Measurements from ENCODE around the gene SCAI. TPM values are rescaled to one million over a fixed set of nuclear protein-coding genes. Genes with fewer than 3 reads are reported as not detected.
"Not testable (repeated sequence)": the region's sequence is repeated elsewhere in the genome, so short reads cannot be mapped to it uniquely, and the experiment has no call there.

Gene SCAI
- total and polyA plus RNA-seq, 2 donors = 1.8 to 25.1 TPM

GRCh38 chr9:125141251-125141650, 2.1 kb downstream of the SCAI start:
- Histone ChIP-seq H3K4me1 (ENCODE audit: insufficient read depth) (no peaks in the 10 kb centered on the region), H3K4me3 (ENCODE audit: low read depth, low read length) (no peak overlapping the region), H3K36me3 (ENCODE audit: insufficient read depth) (no peaks in the 10 kb centered on the region), H3K27ac (ENCODE audit: low read depth) (no peak overlapping the region)
- no peak for DNase-seq (ENCODE audit: extremely low spot score)
- 50% methylated on average over 3 of the region's 3 CpGs for WGBS

GRCh38 chr9:125140576-125140975, 2.8 kb downstream of the SCAI start:
- Histone ChIP-seq H3K4me1 (ENCODE audit: insufficient read depth) (no peaks in the 10 kb centered on the region), H3K36me3 (ENCODE audit: insufficient read depth) (no peaks in the 10 kb centered on the region), H3K27ac (ENCODE audit: low read depth) (no peak overlapping the region), H3K4me3 (ENCODE audit: low read depth, low read length) (no peak overlapping the region)
- WGBS = 100% methylated on average over 1 of the region's 1 CpG
- DNase-seq (ENCODE audit: extremely low spot score) = no peak

GRCh38 chr9:125137200-125137599, 6.1 kb downstream of the SCAI start:
- no peak overlapping the region for H3K27ac ChIP-seq (ENCODE audit: low read depth)
- no peaks in the 10 kb centered on the region for H3K36me3 ChIP-seq (ENCODE audit: insufficient read depth)
- 64% methylated on average over 4 of the region's 4 CpGs for WGBS
- DNase-seq (ENCODE audit: extremely low spot score) = no peak
- no peaks in the 10 kb centered on the region for H3K4me1 ChIP-seq (ENCODE audit: insufficient read depth)
- H3K4me3 ChIP-seq (ENCODE audit: low read depth, low read length) = no peak overlapping the region

GRCh38 chr9:125134976-125135375, 8.4 kb downstream of the SCAI start:
- H3K4me3 ChIP-seq (ENCODE audit: low read depth, low read length) = no peak overlapping the region
- H3K27ac ChIP-seq (ENCODE audit: low read depth) = no peak overlapping the region
- no peaks in the 10 kb centered on the region for H3K4me1 ChIP-seq (ENCODE audit: insufficient read depth)
- H3K36me3 ChIP-seq (ENCODE audit: insufficient read depth) = no peaks in the 10 kb centered on the region
- no peak for DNase-seq (ENCODE audit: extremely low spot score)

GRCh38 chr9:125133403-125134329, 9.7 kb downstream of the SCAI start:
- WGBS = 89% methylated on average over 1 of the region's 1 CpG
- no peak for DNase-seq (ENCODE audit: extremely low spot score)
- Histone ChIP-seq H3K36me3 (ENCODE audit: insufficient read depth) (no peaks in the 10 kb centered on the region), H3K4me1 (ENCODE audit: insufficient read depth) (no peaks in the 10 kb centered on the region), H3K4me3 (ENCODE audit: low read depth, low read length) (no peak overlapping the region), H3K27ac (ENCODE audit: low read depth) (no peak overlapping the region)

- H3K36me3 ChIP-seq (ENCODE audit: insufficient read depth) = no peaks in the 10 kb centered on the region
- H3K4me1 ChIP-seq (ENCODE audit: insufficient read depth) = no peaks in the 10 kb centered on the region
- no peak overlapping the region for H3K4me3 ChIP-seq (ENCODE audit: low read depth, low read length)
- DNase-seq (ENCODE audit: extremely low spot score) = no peak
- 92% methylated on average over 6 of the region's 6 CpGs for WGBS
- no peak overlapping the region for H3K27ac ChIP-seq (ENCODE audit: low read depth)
Measured at GRCh38 chr9:125131778-125132177, 11.6 kb downstream of the SCAI start.

GRCh38 chr9:125126019-125126746, 17.1 kb downstream of the SCAI start:
- H3K4me1 ChIP-seq (ENCODE audit: insufficient read depth) = no peaks in the 10 kb centered on the region
- 60% methylated on average over 2 of the region's 2 CpGs for WGBS
- DNase-seq (ENCODE audit: extremely low spot score) = peak; percentile 33
- H3K27ac ChIP-seq (ENCODE audit: low read depth) = peak overlapping the region; percentile 42
- no peak overlapping the region for H3K4me3 ChIP-seq (ENCODE audit: low read depth, low read length)
- H3K36me3 ChIP-seq (ENCODE audit: insufficient read depth) = no peaks in the 10 kb centered on the region

- Histone ChIP-seq H3K36me3 (ENCODE audit: insufficient read depth) (no peaks in the 10 kb centered on the region), H3K27ac (ENCODE audit: low read depth) (no peak overlapping the region), H3K4me3 (ENCODE audit: low read depth, low read length) (no peak overlapping the region), H3K4me1 (ENCODE audit: insufficient read depth) (no peaks in the 10 kb centered on the region)
- WGBS = 70% methylated on average over 7 of the region's 7 CpGs
- DNase-seq (ENCODE audit: extremely low spot score) = no peak
Measured at GRCh38 chr9:125125523-125125922, 17.8 kb downstream of the SCAI start.

GRCh38 chr9:125121146-125121545, 22.2 kb downstream of the SCAI start:
- H3K4me1 ChIP-seq (ENCODE audit: insufficient read depth) = no peaks in the 10 kb centered on the region
- no peak overlapping the region for H3K27ac ChIP-seq (ENCODE audit: low read depth)
- DNase-seq (ENCODE audit: extremely low spot score) = no peak
- no peak overlapping the region for H3K4me3 ChIP-seq (ENCODE audit: low read depth, low read length)
- WGBS = 83% methylated on average over 2 of the region's 2 CpGs
- no peaks in the 10 kb centered on the region for H3K36me3 ChIP-seq (ENCODE audit: insufficient read depth)

- Histone ChIP-seq H3K4me3 (ENCODE audit: low read depth, low read length) (no peak overlapping the region), H3K36me3 (ENCODE audit: insufficient read depth) (no peaks in the 10 kb centered on the region), H3K4me1 (ENCODE audit: insufficient read depth) (no peaks in the 10 kb centered on the region), H3K27ac (ENCODE audit: low read depth) (no peak overlapping the region)
- WGBS = 56% methylated on average over 4 of the region's 4 CpGs
- no peak for DNase-seq (ENCODE audit: extremely low spot score)
Measured at GRCh38 chr9:125119643-125120286, 23.6 kb downstream of the SCAI start.

- not testable (repeated sequence) for DNase-seq (ENCODE audit: extremely low spot score); H3K4me1 ChIP-seq (ENCODE audit: insufficient read depth); H3K27ac ChIP-seq (ENCODE audit: low read depth); H3K4me3 ChIP-seq (ENCODE audit: low read depth, low read length); H3K36me3 ChIP-seq (ENCODE audit: insufficient read depth)
- 98% methylated on average over 2 of the region's 2 CpGs for WGBS
Measured at GRCh38 chr9:125118696-125119095, 24.6 kb downstream of the SCAI start.

GRCh38 chr9:125114503-125114902, 28.8 kb downstream of the SCAI start:
- not testable (repeated sequence) for H3K4me3 ChIP-seq (ENCODE audit: low read depth, low read length); DNase-seq (ENCODE audit: extremely low spot score); H3K27ac ChIP-seq (ENCODE audit: low read depth); H3K36me3 ChIP-seq (ENCODE audit: insufficient read depth); H3K4me1 ChIP-seq (ENCODE audit: insufficient read depth)
- 100% methylated on average over 4 of the region's 4 CpGs for WGBS

GRCh38 chr9:125110464-125110863, 32.9 kb downstream of the SCAI start:
- H3K4me3 ChIP-seq (ENCODE audit: low read depth, low read length) = no peak overlapping the region
- 95% methylated on average over 2 of the region's 2 CpGs for WGBS
- H3K4me1 ChIP-seq (ENCODE audit: insufficient read depth) = no peaks in the 10 kb centered on the region
- DNase-seq (ENCODE audit: extremely low spot score) = no peak
- no peaks in the 10 kb centered on the region for H3K36me3 ChIP-seq (ENCODE audit: insufficient read depth)
- H3K27ac ChIP-seq (ENCODE audit: low read depth) = no peak overlapping the region

- H3K36me3 ChIP-seq (ENCODE audit: insufficient read depth); H3K27ac ChIP-seq (ENCODE audit: low read depth); H3K4me3 ChIP-seq (ENCODE audit: low read depth, low read length); H3K4me1 ChIP-seq (ENCODE audit: insufficient read depth); DNase-seq (ENCODE audit: extremely low spot score): not testable (repeated sequence)
- 96% methylated on average over 26 of the region's 33 CpGs for WGBS
Measured at GRCh38 chr9:125108541-125108940, 34.8 kb downstream of the SCAI start.

Measured in urinary bladder (tissue), 4 donors.